ENCODE measurements around the gene PXDN.
"Not testable (repeated sequence)": the region's sequence is repeated elsewhere in the genome, so short reads cannot be mapped to it uniquely, and the experiment has no call there.

Gene PXDN

DNA sequence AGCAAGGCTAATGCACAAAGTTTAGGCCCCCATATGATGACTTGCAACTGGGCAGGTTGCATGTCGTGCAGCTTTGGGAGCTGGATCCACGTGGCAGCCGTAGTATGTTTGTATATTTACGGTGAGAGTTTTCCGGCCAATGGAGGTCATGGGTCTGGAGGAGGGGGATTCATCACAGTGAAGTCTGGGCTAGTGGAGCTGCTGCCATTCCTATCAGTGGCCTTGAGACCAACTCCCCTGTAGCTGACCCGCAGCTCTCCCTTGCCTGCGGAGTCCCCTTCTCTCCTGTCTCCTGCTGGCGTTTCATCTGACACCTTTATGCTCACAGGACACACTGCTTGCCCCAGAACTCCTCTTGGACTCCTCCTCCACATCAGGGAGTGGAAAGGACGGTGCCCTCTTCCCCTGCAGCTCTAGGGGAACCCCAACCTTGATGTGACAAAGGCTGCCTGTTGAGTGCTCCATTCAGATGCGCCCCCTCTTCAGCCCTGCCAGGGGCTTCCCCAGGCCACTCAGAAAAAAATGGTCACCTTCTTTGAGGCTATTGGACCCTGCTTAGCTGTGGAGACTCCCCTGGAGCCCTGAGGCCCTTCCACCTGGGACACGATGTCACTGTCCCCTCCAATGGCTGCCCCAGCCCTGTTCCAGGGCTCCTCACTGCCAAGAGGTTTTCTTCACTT lies 121.7 kb downstream of the PXDN start:
- no peak for DNase-seq

DNA sequence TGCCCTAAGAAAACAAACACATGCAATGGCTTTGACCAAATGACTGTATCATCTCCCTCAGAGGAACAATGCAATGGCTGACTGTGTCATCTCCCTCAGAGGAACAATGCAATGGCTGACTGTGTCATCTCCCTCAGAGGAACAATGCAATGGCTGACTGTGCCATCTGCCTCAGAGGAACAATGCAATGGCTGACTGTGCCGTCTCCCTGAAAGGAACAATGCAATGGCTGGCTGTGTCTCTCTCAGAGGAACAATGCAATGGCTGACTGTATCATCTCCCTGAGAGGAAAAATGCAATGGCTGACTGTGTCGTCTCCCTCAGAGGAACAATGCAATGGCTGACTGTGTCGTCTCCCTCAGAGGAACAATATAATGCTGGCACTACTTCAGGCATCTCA lies 122.3 kb downstream of the PXDN start:
- DNase-seq = not testable (repeated sequence)

GRCh38 chr2:1621501-1621900 lies 122.8 kb downstream of the PXDN start:
- DNase-seq = no peak

GRCh38 chr2:1621041-1621440 lies 123.3 kb downstream of the PXDN start:
- no peak for DNase-seq

DNA sequence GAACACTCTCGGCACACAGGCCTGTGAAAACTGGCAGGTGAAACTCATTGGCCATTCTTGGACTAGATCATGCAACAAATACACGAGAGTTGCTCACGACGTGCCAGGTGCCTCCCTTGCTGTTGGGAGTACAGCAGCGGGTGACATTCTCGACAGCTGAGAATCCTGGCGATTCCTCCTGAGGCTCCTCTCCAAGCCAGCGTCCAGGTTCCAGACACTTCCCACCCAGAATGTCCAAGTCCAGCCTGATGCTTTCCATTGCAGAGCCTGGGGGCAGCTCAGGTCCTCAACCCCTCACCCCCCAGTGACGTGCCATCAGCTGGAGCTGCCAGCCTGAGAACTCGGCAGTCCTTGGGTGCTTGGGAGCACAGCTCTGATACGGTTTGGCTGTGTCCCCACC lies 124.2 kb downstream of the PXDN start:
- DNase-seq = no peak

DNA sequence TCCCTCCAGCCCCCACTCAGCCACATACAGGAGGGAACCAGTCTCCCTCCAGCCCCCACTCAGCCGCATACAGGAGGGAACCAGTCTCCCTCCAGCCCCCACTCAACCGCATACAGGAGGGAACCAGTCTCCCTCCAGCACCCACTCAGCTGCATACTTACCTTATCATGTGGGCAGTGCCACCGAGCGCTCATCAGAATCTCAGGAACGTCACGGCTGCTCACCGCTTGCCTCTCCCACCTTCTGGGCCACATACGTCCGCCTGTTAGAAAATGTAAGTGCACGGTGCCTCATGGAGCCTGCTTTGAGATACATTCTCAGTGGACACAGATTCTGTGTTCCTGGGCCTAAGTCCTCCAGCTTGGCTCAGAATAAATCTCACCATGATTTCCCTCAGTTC lies 124.8 kb downstream of the PXDN start:
- DNase-seq = no peak

GRCh38 chr2:1618974-1619373 lies 125.3 kb downstream of the PXDN start:
- no peak for DNase-seq

GRCh38 chr2:1618191-1618961 lies 125.9 kb downstream of the PXDN start:
- DNase-seq = no peak

DNA sequence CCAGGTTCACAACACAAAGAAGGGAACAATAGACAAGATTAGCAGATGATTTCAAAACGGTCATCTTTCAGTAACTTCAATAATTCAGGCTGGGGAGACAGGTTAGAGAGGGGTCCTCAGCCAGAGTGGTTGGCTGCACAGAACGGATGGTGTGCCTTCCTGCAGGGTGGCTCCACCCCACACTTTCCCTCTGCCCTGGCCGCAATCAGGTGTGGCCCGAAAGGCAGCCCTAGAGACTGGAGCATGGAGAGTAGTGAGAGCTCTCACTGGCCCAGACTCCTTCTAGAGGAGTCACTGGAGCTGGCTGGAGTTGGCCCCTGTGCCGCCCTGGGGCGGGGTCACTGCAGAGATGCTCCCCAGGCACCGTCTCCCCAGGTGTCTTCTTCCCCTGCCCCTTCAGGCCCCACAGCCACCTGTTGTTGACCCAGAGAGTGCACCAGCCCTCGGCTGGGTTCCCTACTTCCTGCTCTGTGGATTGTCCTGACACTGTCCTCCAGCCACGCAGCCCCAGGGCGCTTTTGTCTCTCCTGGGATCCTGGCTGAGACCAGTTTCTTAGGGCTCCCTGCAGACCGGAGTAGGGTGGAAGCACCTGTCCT lies 126.8 kb downstream of the PXDN start:
- no peak for DNase-seq

- DNase-seq = no peak
Observed at GRCh38 chr2:1614564-1614963, 129.8 kb downstream of the PXDN start.

DNA sequence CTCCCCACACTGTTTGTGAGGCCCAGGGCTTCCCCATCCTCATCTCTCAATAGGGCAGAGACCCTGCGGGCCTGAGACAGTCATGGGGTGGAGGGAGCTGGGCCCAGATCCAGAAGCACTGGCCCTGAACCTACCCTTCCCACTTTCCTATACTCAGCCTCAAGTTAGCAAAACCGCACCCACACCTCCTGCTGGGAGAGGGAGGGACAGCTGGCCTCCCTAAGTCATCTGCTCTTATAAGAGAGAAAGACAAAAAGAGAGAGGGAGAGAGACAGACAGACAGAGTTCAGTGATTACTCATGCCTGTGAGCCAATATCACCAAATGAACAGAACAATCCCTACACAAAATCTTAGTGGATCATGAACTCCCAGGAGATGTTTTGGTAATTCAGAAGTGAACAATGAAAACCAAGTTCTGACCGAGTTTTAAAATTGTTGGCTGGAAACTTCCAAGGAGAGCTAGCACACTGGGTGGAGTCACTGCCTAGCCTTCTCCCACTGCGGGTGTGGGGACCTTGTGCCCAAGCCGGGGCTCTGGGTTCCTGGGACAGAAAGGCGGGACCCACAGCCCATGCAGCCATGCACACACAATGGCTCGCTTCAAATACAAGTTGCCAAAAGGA lies 130.5 kb downstream of the PXDN start:
- no peak for DNase-seq

- DNase-seq = no peak
Observed at GRCh38 chr2:1613078-1613445, 131.3 kb downstream of the PXDN start.

GRCh38 chr2:1612391-1613077 lies 131.8 kb downstream of the PXDN start:
- no peak for DNase-seq

DNA sequence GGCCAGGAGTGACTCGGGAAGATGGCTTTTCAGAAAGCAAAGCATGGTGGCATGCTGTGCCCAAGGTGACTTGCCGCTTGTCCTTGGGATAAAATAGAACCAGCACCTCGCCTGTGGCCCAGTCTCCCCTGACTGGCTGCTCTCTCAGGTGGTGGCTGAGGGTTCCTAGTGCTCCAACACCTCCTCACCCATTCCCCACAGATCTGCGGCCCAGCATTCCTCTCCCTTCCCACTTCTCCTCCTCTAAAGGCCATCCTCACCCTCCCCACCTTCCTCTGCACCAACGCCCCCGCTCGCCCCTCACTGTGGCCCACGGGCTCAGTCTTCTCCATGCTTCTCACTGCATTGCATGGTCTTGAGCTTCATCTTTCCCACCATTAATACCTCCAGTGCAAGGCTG lies 132.4 kb downstream of the PXDN start:
- no peak for DNase-seq

GRCh38 chr2:1610096-1610485 lies 134.2 kb downstream of the PXDN start:
- DNase-seq = no peak

GRCh38 chr2:1609485-1610095 lies 134.7 kb downstream of the PXDN start:
- DNase-seq = no peak

GRCh38 chr2:1609040-1609439 lies 135.3 kb downstream of the PXDN start:
- no peak for DNase-seq

- DNase-seq = no peak
Observed at GRCh38 chr2:1607971-1608688, 136.2 kb downstream of the PXDN start.

- no peak for DNase-seq
Observed at GRCh38 chr2:1607236-1607920, 136.9 kb downstream of the PXDN start.

- no peak for DNase-seq
Observed at GRCh38 chr2:1606421-1607235, 137.7 kb downstream of the PXDN start.

DNA sequence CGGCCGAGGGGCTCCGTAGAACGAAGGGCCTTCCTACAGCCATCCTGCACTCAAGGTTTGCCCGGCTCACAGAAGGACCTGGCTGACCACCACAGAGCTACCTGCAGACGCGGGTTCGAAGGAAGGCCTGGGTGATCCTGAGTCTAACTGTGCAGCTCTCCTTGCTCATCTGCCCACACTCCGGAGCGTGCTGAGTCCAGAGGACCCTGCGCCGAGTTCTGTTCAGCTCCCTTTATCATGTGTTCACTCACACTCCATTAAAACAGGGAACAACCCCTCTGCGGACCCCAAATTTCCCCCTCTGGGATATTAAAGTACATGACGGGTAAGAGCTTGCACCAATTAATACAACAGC lies 138.3 kb downstream of the PXDN start:
- DNase-seq = no peak
